SH-SY5Y (cell line): Measurements from ENCODE around the gene NAA40.

Source experiments
- GATA2 ChIP-seq: IDR thresholded peaks from 2 replicates; pipeline ENCODE4 v1.6.1; 2011; ENCODE audit warnings: mild to moderate bottlenecking, low read depth, low read length
- GATA3 ChIP-seq: IDR thresholded peaks from 2 replicates; pipeline ENCODE4 v1.6.1; 2011; ENCODE audit warnings: low read depth, mild to moderate bottlenecking, low read length, moderate library complexity

DNA sequence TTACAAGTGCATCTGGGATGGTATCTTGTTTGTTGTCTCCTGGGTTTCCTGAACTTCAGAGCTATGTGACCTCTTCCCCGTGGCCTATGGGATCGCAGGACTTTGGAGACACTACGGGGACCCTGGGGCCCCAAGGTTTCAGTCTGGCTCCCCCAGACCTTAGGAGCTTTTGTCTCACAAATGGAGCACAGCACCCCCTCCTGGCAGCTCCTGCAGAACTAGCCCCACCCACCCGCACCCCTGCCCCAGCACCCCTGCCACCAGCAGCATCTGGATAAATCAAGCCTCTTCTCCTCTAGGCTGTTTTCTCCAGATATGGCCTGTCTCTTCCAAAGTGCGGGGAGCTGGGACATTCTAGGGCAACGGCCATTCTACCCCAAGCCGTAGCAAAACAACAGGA lies 32.2 kb upstream of the NAA40 start:
- TF ChIP-seq GATA3 (no peak), GATA2 (no peak)
